ENCODE measurements around the gene ATP2A2. TPM values are rescaled to one million over a fixed set of nuclear protein-coding genes. Genes with fewer than 3 reads are reported as not detected.
A peak's percentile ranks its signal among the peaks of the same experiment; 100 is the strongest.

Gene ATP2A2
- total RNA-seq, 1 donor from 2014 or later = 530 TPM

GRCh38 chr12:110262442-110263388 is 18.3 kb upstream of the ATP2A2 start:
- DNase-seq = peak; percentile 51

- no peak for DNase-seq
Observed at GRCh38 chr12:110266381-110266960, 14.6 kb upstream of the ATP2A2 start.

DNA sequence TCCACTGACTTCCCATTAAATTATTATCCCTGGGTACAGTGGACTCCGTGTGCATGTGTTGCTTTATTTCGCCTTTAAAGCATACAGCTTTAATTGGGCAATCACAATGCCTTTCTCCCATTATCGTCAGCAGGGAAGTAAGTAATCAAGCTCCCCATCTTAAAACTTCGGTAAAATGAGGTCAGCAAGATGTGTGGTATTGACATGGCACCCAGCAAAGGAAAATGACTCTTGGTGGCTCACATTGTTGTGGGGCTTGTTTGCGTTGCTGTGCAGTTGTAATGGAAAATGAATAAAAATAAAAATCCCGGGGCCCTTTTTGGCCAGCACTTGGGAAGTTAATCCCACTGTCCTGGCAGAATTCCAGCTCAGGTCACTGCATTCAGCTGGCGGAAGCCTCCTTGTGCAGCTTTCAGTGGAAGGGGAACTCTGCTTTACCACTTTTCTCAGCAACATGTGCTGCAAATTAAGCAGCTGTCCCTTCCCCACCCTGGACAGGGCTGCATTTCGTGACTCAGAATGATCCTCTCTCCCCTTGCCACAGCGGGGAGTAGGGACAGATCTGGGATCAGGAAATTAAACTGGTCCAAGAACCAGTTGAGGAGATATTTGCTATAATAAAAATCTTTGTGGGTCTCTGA is 13.9 kb upstream of the ATP2A2 start:
- peak; percentile 96 for DNase-seq

GRCh38 chr12:110269622-110270124 is 11.4 kb upstream of the ATP2A2 start:
- peak; percentile 71 for DNase-seq

DNA sequence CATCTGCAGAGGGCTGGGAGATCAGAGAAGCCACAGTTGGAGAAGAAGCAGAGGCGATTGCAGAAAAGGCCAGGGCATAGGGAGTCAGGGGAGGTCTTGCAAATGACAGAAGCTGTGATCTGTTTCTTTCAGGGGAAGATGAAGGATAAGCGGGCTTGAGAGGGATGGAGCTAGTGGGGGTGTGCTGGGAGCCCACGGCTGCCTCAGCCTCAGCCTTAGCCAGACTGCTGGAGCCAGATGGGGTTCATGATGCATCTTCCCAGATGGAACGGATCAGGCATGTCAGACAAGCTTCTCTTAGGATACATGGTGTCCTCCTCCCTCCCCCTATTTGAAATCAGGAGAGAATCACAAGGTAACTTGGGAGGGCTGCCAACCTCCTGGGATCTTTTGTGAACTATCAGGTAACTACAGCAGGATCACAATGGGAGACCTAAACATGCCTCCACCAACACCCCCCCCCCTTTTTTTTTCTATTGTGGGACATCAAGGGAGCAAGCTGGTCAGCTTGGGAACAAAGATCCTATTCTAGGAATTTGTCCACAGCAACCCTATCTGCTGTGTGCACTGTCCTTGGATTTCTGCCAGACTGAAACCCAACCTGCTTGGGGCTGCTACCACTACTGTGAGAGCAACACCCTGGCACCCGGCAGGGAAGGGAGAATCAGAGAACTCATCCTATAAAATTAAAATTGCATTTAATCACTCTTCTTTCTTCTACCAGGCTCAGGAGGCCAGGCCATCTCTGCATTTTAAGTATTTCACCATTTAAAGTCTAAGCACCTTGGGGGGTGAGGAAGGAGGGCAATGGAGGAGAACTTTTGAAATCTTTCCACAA is 10.7 kb upstream of the ATP2A2 start:
- DNase-seq = peak; percentile 94

- DNase-seq = no peak
Observed at GRCh38 chr12:110271015-110271414, 10.0 kb upstream of the ATP2A2 start.

GRCh38 chr12:110277530-110278254 is 3.4 kb upstream of the ATP2A2 start:
- DNase-seq = peak; percentile 29

GRCh38 chr12:110278255-110278536 is 2.9 kb upstream of the ATP2A2 start:
- no peak for DNase-seq

- peak; percentile 51 for DNase-seq
Observed at GRCh38 chr12:110279566-110280375, 1.3 kb upstream of the ATP2A2 start.

DNA sequence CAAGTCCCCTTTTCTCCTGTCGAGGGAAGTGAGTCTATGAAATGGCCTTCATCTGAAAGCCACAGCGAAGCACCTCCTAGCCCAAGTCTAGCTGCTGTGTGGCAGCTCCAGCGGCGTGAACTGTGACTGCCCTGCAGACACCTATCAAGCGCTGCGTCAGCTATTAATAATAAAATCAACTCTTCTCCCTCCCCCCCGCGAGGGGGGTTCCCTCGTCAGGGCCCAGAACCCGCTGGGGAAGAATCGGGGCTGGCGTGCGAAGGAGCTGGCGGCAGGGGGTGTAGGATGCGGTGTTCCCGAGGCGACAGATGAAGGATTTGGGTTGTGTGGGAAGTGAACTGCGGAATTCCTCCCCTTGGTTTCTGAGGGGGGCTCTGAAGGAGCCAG is 662 bp upstream of the ATP2A2 start:
- no peak for DNase-seq

GRCh38 chr12:110281549-110282299 is 677 bp downstream of the ATP2A2 start:
- peak; percentile 60 for DNase-seq

DNA sequence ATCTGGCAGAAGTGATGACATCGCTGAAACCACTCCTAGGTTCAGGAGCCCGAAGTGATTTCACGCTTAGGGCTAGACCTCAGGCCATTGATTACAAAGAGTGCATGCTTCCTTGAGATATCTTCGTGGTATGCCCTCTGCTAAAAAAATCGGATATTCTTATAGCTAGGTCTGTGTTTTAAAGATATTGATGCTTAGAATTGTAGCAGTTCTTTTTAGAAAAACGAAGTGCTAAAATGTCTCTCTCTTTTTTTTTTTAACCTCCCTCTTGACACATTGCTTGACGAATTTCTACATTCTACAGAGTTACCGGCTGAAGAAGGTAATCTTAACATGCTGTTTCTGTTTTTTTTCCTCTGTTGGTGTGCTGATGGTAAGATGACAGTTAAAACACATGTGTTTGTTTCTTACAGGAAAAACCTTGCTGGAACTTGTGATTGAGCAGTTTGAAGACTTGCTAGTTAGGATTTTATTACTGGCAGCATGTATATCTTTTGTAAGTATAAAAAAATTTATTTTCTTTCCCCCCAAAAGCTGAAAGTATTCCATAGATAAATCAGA is 1.3 kb downstream of the ATP2A2 start:
- no peak for DNase-seq

- DNase-seq = peak; percentile 32
Observed at GRCh38 chr12:110282956-110283817, 2.1 kb downstream of the ATP2A2 start.

DNA sequence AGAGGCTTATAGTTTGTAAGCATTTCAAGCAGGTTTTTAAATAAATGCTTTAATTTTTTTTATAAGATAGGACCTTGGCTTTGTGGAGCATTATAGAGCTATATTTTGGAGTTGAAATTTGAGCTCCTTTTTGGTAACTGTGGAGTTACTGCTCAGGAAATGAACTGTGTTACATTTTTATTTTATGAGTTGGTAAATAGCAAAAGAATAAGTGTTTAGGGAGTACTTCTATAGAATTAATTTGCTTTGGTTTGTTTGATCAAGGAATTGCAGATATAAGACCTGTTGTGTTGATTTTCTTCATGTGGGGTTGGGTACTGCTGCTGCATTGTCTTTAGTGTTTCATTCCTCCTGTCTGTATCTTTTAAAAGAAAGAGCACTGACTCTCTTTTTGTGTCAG is 3.5 kb downstream of the ATP2A2 start:
- no peak for DNase-seq

- DNase-seq = no peak
Observed at GRCh38 chr12:110286623-110287022, 5.6 kb downstream of the ATP2A2 start.

DNA sequence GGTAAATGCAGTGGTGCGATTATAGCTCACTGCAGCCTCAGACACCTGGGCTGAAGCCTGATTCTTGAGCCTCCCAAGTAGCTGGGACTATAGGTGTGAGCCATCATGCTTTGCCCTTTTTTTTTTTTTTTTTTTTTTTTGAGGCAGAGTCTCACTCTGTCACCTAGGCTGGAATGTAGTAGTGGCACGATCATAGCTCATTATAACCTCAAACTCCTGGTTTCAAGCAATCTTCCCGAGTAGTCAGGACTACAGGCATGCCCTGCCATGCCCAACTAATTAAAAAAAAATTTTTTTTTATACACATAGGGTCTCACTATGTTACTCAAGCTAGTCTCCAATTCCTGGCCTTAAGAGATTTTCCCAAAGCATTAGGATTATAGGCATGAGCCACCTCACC is 6.9 kb downstream of the ATP2A2 start:
- no peak for DNase-seq

DNA sequence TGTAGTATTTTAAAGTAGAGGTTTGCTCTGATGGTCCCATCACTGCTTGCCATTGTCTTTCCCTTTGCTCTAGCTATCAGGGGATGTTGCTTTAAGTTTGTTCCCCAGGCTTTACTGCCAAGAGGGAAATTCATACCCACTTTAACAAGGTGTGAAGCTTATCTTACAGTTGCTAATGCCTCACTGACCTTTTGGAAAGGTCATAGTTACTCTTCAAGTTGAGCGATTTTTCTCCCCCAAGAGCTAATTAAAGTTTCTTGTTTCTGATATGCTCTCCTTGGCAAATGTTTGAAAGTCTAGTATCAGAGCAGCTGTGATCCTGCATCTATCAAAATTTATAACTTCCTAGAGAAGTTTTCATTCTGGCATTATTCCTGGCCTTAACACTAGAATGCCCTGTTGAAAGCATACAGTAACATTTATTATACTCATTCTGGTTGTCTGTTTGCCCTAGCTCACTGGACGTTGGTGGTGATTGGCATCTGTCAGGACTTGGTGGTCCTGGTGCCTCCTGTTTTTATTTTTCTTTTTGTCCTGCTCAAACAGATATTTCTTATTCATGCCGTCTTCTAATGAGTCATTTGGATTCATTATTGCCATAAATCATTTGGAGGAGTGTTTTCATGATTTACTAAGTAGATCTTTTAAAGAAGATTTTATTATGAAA is 8.1 kb downstream of the ATP2A2 start:
- no peak for DNase-seq

- DNase-seq = no peak
Observed at GRCh38 chr12:110289711-110290078, 8.6 kb downstream of the ATP2A2 start.

Data from tongue (tissue), 2 donors.